ENCODE results near the gene KRT82.

- TF ChIP-seq POLR2A (IDR thresholded peaks at IDR 0.05) (no peak), EP300 (IDR thresholded peaks at IDR 0.05) (no peak), CTCF (IDR thresholded peaks at IDR 0.05) (no peak), POLR2AphosphoS5 (IDR thresholded peaks at IDR 0.05) (no peak)
These were observed 46.0 kb upstream of the KRT82 start, which contains the start of gene KRT6B for GRCh38 chr12:52452101-52452500.

Measured in stomach (tissue), 4 donors.